NCI-H510A treated with DMSO at 0.1 percent for 48 hours (cell line): ENCODE measurements around the gene ANKRD13C.

Experiments
- DNase-seq: peaks from one replicate; lab custom pipeline; 2025; lab: John Stamatoyannopoulos, UW

ANKRD13C gene

DNA sequence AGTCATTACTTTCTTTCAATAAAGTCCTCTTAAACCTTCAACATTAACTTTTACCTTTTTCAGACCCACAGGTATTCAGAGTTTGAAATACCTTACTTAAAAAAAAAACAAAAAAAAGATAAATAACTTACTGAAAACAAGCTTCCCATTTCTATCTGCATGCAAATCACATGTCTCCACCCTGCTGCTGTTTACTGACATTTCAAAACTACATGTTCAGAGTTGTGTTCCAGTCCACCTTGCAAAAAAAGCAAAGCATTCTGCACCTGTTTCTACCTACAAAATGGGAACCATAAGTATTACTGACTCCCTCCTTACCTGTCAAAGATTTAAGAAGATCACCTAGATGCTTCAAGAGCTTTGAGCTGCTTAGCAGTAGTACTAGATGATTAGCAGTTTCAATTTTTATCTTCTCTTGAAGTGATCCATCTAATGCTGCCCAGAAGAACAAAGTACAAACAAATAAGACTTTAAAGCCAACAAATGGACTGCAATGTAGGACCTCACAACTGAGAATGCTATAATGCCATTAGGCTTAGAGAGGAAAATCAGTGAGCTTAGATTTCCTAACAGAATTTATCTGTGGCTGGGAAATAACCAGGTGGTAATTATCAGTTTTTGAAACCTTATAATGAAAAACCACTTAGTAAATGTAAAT, 61.2 kb downstream of the ANKRD13C start:
- DNase-seq = no peak

DNA sequence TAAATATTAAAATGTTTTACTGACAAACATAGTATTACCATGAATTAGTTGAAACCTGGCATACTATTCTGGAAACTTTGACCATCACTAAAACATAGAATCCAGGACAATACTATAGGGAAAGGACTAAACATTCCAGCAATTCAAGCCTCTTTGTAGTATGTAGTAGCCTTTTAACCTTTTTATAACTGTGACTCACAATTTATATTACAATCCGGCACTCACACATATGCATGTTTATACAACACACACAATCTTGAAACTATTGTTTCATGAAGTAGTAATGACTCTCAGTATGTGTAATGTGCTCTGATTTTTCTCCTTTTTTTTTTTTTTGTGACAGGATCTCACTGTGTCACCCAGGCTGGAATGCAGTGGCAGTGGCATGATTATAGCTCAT, 64.3 kb downstream of the ANKRD13C start:
- no peak for DNase-seq

DNA sequence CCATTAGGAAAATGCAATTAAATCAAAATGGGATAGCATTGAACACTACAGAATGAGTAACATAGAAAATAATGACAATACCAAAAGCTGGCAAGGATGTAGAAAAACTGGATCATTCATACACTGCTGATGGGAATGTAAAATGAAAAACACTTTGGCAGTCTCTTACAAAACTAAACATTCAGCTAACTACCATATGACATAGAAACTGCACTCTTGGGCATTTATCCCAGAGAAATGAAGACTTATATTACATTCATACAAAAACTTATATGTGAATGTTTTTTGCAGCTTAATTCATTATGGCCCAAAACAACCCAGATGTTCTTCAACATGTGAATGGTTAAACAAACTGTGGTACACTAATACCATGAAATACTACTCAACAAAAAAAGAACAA, 66.4 kb downstream of the ANKRD13C start:
- DNase-seq = no peak

DNA sequence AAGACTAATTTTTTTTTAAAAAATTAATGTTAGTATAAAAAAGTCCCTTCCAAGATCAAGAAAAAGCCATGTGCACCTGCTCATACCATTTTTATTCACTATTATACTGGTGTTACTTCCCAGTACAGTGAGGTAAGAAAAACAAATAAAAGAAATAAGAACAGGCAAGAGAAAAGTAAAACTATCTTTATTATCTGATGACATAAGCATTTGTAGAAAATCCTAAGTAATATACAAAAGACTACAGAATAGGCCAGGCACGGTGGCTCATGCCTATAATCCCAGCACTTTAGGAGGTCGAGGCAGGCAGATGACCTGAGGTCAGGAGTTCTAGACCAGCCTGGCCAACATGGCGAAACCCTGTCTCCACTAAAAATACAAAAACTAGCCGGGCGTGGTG, 68.1 kb downstream of the ANKRD13C start:
- DNase-seq = no peak

DNA sequence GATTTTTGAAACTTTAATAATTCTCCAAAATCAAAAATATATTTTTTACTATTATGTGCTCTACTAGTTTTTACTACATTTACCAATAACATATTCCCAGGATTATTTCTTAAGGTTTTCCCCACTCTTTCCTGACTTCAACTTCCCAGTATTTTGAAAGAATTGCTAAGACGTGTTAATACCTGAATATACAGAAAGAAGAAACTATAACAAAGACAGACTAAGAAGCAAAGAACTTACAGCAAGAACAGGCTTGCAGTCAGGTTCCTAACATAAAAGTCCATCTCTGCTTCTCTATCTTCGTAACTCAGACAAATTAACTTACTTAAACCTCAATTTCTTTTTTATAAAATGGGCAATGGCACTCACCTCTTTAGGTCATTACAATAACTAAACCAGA, 70.2 kb downstream of the ANKRD13C start:
- no peak for DNase-seq

DNA sequence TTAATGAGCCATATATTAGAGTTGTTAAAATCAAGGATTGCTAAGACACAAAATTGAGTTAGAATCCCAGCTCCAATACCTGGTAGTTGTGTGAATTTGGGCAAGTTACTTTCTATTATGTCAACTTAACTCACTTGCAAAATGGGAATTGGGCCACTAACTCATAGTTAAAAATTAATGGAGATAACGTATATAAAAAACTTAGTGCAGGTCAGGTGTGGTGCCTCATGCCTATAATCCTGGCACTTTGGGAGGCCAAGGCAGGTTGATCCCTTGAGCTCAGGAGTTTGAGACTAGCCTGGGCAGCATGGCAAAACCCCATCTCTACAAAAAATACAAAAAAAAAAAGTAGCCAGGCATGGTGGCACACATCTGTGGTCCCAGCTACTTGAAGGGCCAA, 75.8 kb downstream of the ANKRD13C start:
- no peak for DNase-seq

DNA sequence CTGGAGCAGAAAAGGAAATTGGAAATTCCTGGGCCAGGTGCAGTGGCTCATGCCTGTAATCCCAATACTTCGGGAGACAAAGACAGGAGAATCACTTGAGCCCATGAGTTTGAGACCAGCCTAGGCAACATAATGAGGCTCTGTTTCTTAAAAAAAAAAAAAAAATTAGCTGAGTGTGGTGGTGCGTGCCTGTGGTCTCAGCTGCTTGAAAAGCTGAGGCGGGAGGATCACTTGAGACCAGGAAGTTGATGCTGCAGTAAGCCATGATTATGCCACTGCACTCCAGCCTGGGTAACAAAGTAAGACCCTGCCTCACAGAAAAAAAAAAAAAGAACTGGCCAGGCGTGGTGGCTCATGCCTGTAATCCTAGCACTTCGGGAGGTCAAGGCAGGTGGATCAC, 76.6 kb downstream of the ANKRD13C start:
- no peak for DNase-seq

DNA sequence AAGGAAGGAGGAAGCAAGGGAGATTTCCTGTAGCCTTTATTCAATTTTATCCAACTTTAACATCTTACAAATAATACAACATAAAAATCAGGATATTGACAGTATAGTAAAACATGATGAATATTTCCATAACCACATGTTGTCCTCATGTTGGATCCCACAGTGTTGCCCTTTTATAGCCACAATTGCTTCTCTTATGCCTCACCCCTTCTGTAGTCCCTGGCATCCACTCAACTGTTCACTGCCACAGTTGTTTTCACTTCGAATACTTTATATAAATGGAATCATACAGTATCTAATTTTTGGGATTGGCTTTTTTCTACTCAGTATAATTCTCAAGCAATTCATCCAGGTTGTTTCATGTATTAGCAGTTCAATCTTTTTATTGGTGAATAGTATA, 88.6 kb downstream of the ANKRD13C start:
- DNase-seq = no peak

DNA sequence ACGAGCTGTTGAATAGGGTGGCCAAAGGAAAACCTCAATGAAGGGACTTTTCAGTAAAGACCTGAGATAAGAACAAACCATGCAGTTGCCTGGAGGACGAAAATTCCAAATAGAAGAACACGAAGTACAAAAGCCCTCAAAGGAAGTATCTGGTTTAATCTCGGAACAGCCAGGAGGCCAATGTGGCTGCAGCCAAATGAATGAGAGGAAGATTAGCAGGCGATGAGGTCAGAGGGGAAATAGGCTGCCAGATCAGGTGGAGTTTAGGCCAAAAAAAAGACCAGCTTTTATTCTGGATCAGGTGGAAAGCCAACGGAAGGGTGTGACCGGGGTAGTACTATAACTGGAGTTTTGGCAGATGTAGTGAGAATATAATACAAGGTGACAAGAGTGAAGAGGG, 89.7 kb downstream of the ANKRD13C start:
- DNase-seq = no peak

DNA sequence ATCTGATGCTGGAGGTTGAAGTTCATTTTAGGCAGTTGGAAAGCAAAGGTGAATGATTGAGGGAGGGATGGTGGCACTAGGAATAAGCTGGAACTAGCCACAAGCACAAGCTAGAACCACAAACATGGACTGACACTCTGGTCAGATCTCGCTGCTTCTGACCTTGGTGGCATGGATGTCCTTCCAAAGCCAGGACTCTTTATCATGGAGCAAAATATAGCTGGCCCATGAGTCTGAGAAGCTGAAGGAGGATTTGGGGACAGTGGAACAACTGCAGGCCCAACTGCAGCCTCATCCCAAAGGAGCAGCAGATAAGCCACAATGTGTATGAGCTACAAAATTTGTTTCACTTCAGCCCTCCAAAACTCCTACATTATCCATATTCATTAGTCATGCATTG, 97.9 kb downstream of the ANKRD13C start:
- no peak for DNase-seq

DNA sequence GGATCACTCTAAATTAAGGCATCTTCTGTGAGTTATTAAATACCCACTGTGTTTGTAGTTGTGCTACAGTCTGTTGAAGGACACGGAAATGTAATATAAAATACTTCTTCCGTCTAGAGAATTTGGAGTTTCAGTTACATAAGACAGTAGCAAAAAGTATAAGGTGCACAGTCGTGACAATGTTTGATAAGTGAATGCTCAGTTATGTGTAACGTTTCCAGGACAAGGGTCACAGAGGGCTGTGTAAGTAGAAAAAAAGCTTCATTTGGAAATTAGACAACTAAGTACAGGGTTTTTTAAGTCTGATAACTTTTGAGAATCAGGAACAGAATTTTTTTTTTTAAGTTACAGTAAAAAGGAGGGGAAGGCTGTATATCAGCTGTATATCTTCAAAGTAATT, 105.8 kb downstream of the ANKRD13C start:
- DNase-seq = no peak

DNA sequence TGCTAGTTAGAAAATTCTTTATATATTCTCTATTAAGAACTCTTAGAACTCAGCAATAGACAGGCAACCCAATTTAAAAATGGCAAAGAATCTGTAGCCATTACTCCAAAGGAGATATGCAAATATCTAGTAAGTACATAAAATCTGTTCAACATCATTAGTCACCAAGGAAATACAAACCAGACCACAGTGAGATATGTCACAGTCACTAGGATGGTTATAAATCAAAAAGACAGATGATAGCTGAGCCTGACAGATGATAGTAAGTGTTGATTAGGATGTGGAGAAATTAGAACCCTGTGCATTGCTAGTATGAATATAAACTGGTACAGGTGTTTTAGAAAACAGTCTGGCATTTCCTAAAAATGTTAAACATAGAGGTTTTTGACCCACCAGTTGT, 106.8 kb downstream of the ANKRD13C start:
- no peak for DNase-seq

DNA sequence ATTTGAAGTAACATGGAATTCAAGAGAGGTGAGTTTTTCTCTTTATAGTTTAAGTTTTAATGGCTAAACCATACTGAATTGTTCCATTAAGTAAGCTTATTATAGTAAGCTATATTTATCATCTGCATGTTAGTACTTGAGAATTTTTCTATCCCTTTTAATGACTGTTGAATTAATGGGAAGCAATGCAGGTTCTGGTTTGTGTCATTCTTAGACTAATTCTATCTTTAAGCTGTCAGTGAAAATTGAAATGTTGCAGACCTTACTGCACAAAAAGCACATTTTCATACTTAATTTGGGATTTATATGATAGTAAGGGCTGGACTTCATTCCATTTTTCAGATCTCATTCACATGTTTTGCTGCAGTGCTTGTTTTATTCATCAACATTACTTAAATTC, 107.4 kb downstream of the ANKRD13C start:
- DNase-seq = no peak

DNA sequence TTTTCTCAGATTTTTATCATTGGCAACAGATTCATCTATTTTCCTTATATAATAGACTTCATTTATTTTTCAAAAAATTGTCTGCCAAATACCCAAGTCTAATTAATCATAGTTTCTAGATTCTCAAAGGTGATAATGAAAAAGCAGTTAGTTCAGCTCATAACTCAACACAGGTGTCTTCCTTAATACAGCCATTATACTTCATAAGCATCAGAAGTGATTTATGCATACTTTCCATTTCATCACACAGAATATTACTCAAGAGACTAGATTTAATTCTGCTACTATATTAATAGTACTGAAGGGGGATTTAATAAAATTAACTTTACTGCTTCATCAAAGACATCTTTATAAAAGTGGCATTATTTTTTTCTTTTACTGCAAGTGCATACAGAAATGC, 114.6 kb downstream of the ANKRD13C start:
- no peak for DNase-seq

DNA sequence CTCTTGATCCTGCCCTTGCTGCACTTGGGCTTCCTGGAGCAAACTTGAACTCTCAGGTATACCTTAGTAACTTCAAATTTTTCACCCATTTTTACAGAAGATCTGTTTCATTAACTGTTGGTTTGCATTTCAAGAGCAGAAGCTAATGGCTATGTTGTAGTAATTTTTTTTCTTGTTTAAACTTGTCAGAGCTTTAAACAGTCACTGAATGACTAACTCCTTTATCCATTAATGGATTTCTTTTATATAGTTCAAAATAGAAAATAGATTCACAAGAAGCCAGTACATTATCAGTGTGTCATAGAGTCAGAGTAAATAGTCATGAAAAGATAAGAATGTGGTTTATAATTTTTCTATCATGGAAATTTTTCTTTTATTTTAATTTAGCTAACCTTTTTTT, 119.8 kb downstream of the ANKRD13C start:
- no peak for DNase-seq

DNA sequence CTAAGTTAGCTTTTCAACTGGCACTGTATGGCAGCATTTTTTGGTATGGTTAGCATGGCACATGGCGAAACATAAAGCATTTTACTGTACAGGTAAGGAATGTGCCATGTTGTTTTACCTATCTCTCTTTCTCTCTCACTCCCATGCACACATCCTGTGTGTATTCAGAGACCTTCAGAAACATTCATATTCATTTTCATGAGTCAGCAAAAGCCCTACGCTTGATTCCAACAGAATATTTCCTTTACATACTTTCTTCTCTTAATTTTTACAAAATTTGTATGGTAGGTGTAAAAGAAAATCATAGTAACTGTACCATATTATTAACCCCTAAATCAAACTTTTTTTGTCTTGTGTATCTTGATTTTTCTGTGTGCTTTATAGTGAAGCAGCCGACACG, 123.0 kb downstream of the ANKRD13C start:
- DNase-seq = no peak

DNA sequence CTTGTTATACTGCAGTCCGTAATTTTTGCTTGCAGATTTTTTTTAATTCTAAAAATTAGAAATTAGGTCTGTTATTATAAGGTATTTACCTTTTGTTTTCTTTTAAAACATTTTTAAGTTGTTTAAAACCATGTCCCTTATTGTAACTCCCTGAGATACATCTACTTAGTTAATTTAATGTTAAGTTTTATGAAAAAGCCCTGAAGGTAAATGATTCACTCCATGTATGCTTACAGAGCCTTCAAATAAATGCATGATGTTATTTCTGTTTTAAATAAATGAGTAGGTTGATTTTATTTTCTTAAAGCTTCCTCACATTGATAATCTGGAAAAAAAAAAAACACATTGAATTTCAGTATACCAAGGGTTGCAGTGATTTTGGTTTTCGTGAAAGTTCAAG, 125.9 kb downstream of the ANKRD13C start:
- DNase-seq = no peak

DNA sequence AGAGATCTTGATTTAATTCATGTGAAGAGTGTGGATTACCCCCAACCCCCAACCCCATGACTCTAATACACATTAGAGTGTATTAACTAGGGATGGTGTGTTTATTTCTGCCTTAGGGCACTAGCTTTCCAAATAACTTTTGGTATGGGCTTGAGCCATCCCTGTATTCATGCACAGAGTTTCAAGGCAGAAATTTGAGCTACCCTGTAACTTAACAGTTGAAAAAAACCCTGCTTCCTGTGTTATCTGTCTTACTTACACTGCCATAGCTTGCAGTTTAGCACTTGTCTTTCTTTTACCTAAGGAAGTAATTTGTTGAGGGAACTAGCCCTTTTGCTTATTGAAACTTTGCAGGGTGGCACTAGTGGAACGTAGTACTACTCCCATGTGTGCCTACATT, 127.1 kb downstream of the ANKRD13C start:
- DNase-seq = no peak

DNA sequence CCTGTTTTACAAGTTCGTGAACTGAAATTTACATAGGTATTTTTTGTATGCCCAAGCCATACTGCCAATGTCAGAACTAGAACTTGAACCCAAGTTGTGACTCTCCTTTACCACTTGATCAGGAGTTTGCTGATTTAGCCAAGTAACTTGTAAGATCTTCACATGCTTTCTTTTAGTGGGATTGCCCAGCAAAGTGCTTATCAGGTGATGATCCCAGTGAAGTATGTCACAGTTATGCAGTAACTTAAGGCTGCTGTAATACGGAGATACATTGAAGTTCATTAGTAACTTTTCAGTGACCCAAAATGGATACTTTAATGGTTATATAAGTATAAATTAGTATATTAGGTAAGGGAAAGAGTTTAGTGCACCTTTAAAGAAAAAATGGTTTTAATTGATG, 129.6 kb downstream of the ANKRD13C start:
- no peak for DNase-seq

DNA sequence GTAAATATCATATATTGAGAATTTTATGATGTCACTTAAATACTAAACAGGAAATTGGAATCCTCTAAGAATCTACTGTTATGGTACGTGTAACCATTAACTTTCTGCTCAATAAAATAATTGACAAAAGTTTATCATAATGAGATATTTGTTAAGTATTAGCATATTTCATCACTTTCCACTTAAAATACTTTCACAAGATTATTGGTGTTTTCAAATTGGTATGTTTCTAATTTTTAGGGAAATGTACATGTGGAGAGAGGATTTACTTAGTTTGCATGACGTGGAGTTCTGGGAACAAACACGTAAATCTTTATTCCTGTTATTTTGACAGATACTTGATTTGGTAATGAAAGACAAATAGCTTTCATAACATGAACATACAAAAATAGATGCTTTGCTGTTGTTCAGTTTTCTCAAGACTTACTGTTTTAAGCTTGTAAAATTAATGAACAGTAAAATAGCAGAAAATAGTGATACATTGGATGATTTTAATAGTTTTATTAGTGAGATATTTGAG, 131.7 kb downstream of the ANKRD13C start:
- no peak for DNase-seq

DNA sequence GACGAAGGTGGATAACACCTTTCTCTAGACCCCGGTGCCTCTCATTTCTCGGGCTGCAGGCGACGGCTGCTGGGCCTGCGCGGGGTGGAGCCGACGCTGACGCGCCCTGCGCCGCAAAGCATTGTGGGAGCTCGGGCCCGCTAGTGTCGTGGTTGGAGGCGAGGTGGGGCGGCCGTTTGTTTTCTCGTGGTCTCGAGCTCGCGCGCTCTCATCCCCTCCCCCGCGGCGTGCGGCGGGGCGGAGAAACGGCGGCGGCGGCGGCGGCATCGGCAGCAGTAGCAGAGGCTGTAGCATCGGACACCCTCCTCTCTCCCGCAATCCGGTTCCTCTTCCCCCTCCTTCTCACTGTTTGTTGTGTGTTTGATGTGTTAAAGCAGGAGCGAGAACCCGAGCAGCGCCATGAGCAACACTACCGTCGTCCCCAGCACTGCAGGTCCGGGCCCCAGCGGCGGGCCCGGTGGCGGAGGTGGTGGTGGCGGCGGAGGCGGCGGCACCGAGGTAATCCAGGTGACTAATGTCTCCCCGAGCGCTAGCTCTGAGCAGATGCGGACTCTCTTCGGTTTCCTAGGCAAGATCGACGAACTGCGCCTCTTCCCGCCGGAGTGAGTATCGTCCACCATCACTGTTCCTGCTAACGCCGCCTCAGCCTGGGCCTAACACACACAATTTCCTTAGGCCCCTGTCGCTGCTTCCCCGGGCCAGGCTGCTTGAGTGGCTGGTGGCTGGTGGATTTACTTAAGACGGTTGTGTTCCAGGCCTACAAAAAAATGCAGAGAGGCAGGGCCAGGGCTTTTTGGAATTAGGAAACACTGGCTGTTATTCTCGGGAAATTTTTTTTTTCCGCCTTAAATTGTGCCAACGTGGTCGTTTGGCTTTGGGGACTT, 133.0 kb downstream of the ANKRD13C start, which contains the start of gene SRSF11:
TSS of gene SRSF11 (plus strand) at position 143 of the 884 bp plus-strand sequence. CDS start at position 400, 257 bp downstream.
- peak; percentile 97 for DNase-seq

DNA sequence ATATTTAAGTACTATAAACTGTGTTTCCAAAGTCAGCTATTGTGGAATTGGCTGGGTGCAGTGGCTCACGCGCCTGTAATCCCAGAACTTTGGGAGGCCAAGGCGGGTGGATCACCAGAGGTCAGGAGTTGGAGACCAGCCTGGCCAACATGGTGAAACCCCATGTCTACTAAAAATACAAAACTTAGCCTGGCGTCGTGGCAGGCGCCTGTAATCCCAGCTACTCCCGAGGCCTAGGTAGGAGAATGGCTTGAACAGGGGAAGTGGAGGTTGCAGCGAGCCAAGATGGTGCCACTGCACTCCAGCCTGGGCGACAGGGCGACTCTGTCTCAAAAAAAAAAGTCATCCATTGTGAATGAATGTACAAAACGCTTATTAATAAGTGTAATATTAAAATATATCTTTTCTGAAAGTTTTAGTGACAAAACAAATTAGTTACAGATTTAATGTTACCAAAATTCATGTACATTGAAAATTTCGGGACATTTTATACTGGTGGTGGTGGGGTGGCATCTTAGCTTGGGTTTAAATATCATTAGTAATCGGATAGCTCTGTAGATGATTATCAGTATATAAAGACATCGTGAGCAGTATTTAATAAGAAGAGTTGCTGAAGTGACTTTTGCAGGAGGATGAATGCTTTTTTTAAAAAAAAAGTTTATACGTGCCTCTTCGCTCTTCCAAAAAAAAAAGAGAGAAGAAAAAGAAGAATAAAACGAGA, 133.8 kb downstream of the ANKRD13C start:
- no peak for DNase-seq

DNA sequence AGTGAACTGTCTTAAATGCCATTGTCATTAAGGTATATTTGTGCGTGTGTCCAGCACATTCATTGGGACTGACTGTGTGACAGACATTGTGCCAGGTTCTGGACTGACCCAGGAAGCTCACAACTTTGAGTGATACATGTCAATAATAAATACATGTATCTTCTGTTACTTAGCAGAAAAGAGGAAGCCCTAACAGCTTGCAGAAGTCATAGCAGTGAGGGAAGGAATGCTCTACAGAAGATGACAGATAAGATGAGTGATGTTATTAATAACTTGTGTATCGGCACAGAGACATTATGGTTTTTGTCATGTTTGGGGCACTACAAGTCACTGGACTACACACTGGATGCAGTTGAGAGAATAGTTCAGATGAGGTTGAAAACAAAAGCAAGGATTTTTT, 134.5 kb downstream of the ANKRD13C start:
- no peak for DNase-seq
